Skeletal muscle satellite cell (primary cell): Measurements from ENCODE around the gene CDC20B.

Experiments used
- H3K27me3 ChIP-seq: 2 replicates; pipeline ENCODE4 v1.7.0; 2013; ENCODE audit warnings: low read length; ENCODE audit not compliant: control insufficient read depth, insufficient read depth
- H3K36me3 ChIP-seq: 2 replicates; pipeline ENCODE4 v1.7.0; 2013; ENCODE audit warnings: mild to moderate bottlenecking, control low read depth, low read length; ENCODE audit not compliant: insufficient read depth
- H3K4me1 ChIP-seq: 2 replicates; pipeline ENCODE4 v1.7.0; 2013; ENCODE audit warnings: low read length; ENCODE audit not compliant: control insufficient read depth, insufficient read depth
- H3K4me2 ChIP-seq: 2 replicates; pipeline ENCODE4 v1.7.0; 2013; ENCODE audit warnings: mild to moderate bottlenecking, low read length
- H3K4me3 ChIP-seq: 2 replicates; pipeline ENCODE4 v1.7.0; 2013; ENCODE audit warnings: low read length
- H3K9ac ChIP-seq: 2 replicates; pipeline ENCODE4 v1.7.0; 2013; ENCODE audit warnings: mild to moderate bottlenecking, low read depth, low read length, moderate library complexity
- H3K9me3 ChIP-seq: replicated peaks from 2 replicates; pipeline ENCODE4 v1.7.0; 2013; ENCODE audit warnings: mild to moderate bottlenecking, control low read depth, low read length

Gene CDC20B

DNA sequence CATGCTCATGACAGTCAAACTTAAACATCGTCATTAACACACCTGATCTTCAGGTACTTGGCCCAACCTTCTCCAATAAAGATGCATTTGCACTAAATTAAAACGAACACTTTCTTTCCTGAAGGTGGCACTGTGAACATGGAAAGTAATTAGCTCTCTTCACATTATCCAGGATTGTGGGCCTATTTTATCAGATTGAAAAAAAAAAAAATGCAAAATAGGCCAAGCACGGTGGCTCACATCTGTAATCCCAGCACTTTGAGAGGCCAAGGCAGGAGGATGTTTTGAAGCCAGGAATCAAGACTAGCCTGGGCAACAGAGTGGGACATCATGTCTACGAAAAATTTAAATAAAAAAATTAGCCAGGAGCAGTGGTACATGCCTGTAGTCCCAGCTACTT, 14.4 kb upstream of the CDC20B start:
- no peak overlapping the region for H3K4me2 ChIP-seq
- no peaks in the 10 kb centered on the region for H3K36me3 ChIP-seq
- H3K9ac ChIP-seq, result no peak overlapping the region
- no peak overlapping the region for H3K4me3 ChIP-seq
- peaks cover 54% of the 10 kb centered on the region for H3K27me3 ChIP-seq
- no peaks in the 10 kb centered on the region for H3K4me1 ChIP-seq
- no peaks in the 10 kb centered on the region for H3K9me3 ChIP-seq

DNA sequence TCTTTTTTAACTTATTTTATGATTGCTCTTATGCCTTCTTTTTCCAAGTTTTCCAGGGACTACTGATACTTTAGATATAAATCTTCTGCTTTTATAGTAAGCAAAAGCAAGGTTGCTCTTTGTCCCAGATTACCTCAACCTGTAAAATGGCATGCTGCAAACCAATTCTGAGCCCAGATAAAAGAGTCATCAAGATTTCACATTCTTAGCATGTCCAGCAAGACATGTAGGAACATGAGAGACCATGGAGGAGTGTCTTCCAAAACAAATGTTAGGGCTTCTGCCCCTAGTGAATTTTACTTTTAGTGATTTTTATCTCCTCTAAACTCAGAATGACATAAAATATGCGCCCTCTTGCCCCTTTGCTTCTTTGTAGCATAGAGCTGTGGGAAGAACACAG, 7.0 kb upstream of the CDC20B start:
- Histone ChIP-seq H3K4me1 (peaks cover 11% of the 10 kb centered on the region), H3K9me3 (no peaks in the 10 kb centered on the region), H3K4me2 (no peak overlapping the region), H3K9ac (no peak overlapping the region), H3K4me3 (no peak overlapping the region), H3K27me3 (peaks cover 54% of the 10 kb centered on the region), H3K36me3 (no peaks in the 10 kb centered on the region)

DNA sequence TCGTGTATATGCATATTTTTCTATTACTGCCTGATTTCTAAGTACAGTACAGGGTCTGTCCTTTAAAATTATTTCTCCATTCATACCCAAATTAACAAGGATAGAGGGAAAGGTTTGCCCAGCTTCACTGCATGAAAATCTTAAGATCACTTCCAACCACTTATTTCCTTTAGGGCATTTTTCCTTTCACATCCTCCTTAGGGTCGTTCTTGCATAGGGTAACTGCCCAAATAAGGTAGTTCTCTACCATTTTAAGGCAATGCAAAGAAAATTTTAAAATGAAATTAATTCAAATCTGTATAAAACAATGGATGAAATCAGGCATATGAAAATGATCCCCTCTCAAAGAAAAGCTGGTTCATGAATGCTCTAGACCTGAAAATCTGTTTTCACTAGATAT, 4.1 kb upstream of the CDC20B start:
- no peaks in the 10 kb centered on the region for H3K36me3 ChIP-seq
- H3K4me1 ChIP-seq, result peaks cover 25% of the 10 kb centered on the region
- no peak overlapping the region for H3K4me3 ChIP-seq
- H3K9me3 ChIP-seq, result no peaks in the 10 kb centered on the region
- no peak overlapping the region for H3K4me2 ChIP-seq
- H3K9ac ChIP-seq, result no peak overlapping the region
- peaks cover 53% of the 10 kb centered on the region for H3K27me3 ChIP-seq

DNA sequence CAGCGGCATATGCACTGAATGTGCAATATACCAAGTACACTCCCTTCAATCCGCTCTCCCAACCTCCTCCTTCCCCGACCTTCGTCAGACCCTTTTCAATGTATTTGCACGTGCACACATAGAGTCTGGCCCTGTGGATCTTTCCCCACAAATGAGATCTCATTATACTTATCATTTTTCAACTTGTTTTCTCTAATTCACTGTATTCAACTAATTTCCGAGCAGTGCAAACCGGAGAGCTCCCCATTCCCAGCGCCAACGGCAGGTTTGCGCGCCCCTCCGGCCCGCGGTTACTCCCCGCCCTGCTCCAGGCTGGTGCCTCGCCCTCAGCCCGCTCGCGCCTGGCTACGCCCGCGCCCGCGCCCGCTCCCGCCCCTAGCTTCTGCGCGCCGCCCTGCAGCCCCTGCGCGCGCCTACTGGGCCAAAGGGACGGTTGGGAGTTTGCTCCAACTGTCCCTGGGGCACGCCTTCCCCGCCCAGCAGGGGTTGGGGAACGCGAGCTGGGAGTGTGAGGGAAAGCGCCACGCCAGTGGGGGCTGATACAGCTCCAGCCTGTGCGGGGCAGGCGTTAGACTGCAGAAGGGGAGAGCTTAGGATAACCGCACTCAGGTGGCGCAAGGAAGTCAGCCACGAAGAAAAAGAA, 3.3 kb upstream of the CDC20B start:
- no peaks in the 10 kb centered on the region for H3K36me3 ChIP-seq
- H3K9ac ChIP-seq, result no peak overlapping the region
- H3K4me3 ChIP-seq, result peak overlapping the region; percentile 54
- H3K4me2 ChIP-seq, result peak overlapping the region; percentile 73
- H3K27me3 ChIP-seq, result peaks cover 45% of the 10 kb centered on the region
- no peaks in the 10 kb centered on the region for H3K9me3 ChIP-seq
- H3K4me1 ChIP-seq, result peaks cover 25% of the 10 kb centered on the region

DNA sequence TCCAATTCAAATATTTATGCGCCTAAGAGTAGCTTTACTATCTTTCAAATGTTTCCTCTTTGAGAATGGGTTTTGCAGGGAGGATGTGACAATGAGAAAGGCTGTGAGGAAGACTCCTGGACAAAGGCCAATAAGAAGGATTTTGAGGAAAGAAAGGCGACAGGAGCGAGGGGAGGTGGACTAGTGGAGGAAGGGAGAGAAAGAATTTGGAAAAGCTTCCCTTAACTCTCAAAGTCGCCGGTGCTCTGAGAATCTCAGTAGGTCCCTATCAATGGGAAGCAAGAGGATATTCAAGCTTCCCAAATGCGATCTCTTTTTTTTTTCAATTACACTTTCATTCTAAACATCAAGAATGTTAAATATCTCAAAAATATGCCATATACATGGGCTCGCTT, 2.8 kb upstream of the CDC20B start:
- Histone ChIP-seq H3K27me3 (peaks cover 40% of the 10 kb centered on the region), H3K9ac (no peak overlapping the region)

DNA sequence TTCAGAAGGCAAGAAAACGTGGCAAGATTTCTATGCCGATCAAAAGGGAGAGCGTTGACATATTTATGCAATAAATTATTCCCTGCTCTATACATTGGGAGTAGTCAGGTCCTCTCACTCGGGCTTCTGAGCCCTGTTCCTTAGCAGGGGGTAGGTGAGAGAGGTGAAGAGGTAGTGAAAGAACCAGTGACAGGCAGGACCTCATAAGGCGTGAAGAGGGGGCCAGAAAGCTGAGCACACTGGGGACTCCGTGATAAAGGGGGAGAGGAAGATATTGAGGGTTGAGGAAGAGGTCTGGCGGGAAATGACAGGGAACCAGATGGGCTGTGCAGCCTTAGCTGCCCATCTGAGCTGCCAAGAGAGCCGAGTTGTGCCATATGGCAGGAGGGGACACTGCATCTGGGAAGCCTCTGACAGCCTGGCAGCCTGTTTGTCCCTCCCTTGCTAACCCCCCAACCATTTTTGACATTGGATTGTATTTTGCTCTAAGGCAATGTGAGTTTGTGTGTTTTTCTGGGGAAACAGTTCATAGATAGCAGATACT, 782 bp upstream of the CDC20B start:
- H3K36me3 ChIP-seq, result no peaks in the 10 kb centered on the region
- H3K4me2 ChIP-seq, result peak overlapping the region; percentile 98
- H3K9me3 ChIP-seq, result no peaks in the 10 kb centered on the region
- peaks cover 25% of the 10 kb centered on the region for H3K4me1 ChIP-seq
- H3K9ac ChIP-seq, result peak overlapping the region; percentile 68
- peak overlapping the region; percentile 83 for H3K4me3 ChIP-seq
- H3K27me3 ChIP-seq, result peaks cover 33% of the 10 kb centered on the region

More for the DNA sequence above, 2.8 kb upstream of the CDC20B start:
- H3K9me3 ChIP-seq, result no peaks in the 10 kb centered on the region
- H3K4me1 ChIP-seq, result peaks cover 25% of the 10 kb centered on the region
- H3K36me3 ChIP-seq, result no peaks in the 10 kb centered on the region
- peak overlapping the region; percentile 73 for H3K4me2 ChIP-seq
- peak overlapping the region; percentile 54 for H3K4me3 ChIP-seq

DNA sequence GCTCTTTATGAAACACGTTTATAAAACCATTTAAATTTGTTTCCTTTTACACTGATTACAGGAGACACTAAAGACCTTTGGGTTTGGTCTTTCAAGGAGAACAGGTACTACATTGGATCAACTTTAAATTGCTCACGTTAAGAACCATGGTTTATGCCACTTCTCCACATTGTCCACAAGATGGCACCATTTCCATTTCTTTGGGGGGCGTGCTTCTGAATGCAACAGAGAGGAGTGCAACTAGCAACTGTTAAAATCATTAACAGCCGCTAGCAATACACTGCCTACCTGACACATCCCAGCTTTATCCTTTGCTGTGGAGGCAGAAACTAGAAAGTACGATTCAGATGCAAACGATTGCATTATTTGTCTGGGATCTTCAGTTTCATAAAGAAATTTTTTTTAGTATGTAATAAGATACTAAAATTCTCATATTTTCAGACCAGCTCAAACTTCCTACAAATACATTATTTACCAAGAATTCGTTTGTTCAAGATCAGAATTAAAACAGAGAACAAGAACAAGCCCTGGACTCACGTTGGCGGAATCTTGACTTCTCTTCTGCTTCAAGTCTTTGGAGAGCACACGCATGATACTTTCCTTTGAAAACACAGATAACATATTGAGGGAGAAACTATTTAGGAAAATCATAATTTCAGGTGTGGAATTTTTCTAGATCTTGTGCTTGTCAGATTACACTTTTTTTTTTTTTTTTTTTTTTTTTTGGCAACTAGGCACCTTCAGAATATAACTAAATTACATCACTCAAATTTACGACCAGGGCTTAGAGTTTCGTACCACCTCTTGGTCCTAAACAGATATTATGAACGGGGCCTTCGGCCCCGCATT, 702 bp downstream of the CDC20B start:
- H3K4me3 ChIP-seq, result peak overlapping the region; percentile 83
- H3K4me2 ChIP-seq, result peak overlapping the region; percentile 98
- H3K36me3 ChIP-seq, result no peaks in the 10 kb centered on the region
- peaks cover 25% of the 10 kb centered on the region for H3K4me1 ChIP-seq
- H3K9me3 ChIP-seq, result no peaks in the 10 kb centered on the region
- H3K27me3 ChIP-seq, result peaks cover 23% of the 10 kb centered on the region
- H3K9ac ChIP-seq, result peak overlapping the region; percentile 25

DNA sequence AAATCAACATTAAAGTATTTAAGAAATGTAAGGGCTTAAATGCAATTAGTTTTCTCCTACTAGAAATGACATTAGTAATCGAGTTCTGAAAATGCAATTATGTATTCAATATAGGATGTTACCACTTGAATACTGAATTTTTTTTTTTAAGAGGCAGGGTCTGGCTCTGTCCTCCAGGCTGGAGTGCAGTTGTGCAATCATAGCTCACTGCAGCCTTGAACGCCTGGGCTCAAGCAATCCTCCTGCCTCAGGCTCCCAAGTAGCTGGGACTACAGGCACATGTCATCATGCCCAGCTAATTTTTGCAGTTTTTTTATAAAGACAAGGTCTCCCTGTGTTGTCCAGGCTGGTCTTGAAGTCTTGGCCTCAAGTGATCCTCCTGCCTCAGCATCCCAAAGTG, 1.5 kb downstream of the CDC20B start:
- H3K4me1 ChIP-seq, result peaks cover 22% of the 10 kb centered on the region
- H3K36me3 ChIP-seq, result peaks cover 3% of the 10 kb centered on the region
- peaks cover 20% of the 10 kb centered on the region for H3K27me3 ChIP-seq
- H3K9me3 ChIP-seq, result no peaks in the 10 kb centered on the region
- H3K4me2 ChIP-seq, result no peak overlapping the region
- no peak overlapping the region for H3K4me3 ChIP-seq
- H3K9ac ChIP-seq, result no peak overlapping the region

DNA sequence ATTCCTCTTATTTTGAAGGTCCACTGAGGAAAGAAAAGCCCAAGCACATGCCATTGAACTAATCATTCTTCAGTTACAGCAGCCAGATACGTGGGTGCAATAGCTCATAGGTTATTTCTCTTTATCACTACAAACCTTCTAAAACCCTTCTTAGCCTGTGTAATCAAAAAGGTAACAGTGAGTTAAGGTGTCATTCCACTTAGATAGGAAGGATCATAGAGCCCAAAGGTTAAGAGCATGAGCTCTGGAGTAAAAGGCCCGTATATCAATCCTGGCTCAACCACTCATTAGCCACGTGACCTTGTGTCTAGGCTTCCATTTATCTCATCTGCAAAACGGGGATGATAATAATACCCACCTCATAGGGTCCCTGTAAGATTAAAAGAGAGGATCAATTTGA, 10.3 kb downstream of the CDC20B start:
- Histone ChIP-seq H3K36me3 (peaks cover 36% of the 10 kb centered on the region), H3K4me1 (peaks cover 10% of the 10 kb centered on the region)

DNA sequence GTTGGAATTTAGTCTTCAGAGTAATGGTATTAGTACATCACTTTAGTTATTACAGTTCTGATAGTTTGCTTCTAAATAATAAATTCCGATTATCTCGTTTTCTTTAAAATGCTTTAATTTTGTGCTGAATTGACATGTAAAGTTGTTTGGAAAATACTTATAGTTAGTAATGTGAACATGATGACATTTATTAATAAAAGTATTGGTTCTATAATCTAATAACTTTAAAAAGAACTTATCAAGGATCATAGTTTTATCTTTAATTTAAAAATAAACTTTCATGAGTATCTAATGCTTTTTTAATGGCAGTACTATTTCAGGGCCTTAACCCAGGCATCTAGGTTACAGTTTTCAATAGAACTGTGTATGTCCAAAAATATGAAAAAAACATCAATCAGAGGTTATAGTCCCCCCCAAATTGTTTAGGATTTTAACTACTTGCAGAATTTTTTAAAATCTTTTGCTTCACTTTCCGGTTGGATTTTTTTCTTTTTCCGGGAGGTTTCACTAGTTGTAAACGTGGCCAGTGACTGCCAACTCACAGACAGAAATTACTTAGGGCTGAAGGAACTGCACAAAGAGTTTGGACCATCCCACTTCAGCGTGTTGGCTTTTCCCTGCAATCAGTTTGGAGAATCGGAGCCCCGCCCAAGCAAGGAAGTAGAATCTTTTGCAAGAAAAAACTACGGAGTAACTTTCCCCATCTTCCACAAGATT, 12.3 kb downstream of the CDC20B start:
- Histone ChIP-seq H3K4me3 (peak overlapping the region; percentile 74), H3K4me2 (peak overlapping the region; percentile 84), H3K9me3 (no peaks in the 10 kb centered on the region), H3K27me3 (no peaks in the 10 kb centered on the region), H3K4me1 (peaks cover 10% of the 10 kb centered on the region), H3K9ac (peak overlapping the region; percentile 91), H3K36me3 (peaks cover 30% of the 10 kb centered on the region)

More for the DNA sequence above, 10.3 kb downstream of the CDC20B start:
- H3K9ac ChIP-seq, result no peak overlapping the region
- H3K4me3 ChIP-seq, result no peak overlapping the region
- no peaks in the 10 kb centered on the region for H3K27me3 ChIP-seq
- no peaks in the 10 kb centered on the region for H3K9me3 ChIP-seq
- H3K4me2 ChIP-seq, result no peak overlapping the region

DNA sequence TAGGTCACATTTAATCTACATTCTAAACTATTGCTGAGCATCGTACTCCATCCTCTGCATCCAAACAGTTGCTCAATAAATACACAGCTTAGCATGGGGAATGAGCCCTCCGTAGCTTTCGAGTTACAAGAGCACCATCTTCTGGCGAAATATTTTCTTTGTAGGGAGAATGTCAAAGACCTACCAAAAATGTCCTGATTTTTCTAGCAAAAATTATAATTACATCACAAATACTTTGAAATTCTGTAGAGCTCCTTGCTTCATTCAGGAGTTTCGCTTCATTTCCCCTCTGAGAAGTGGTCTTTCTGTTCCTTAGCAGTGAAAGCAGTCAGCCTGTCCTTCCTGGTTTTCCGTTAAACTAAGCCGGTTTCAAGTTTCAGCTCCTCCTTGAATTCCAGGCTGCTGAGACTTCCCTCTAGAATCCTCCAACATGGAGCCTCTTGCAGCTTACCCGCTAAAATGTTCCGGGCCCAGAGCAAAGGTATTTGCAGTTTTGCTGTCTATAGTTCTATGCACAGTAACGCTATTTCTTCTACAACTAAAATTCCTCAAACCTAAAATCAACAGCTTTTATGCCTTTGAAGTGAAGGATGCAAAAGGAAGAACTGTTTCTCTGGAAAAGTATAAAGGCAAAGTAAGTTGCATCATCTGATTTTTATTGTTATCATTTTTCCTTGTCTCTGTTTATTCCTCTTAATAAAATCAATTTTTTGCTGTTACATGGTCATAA, 13.0 kb downstream of the CDC20B start, which contains the start of gene GPX8:
TSS of gene GPX8 (plus strand) at position 409 of the 730 bp plus-strand sequence. CDS start at position 431, 22 bp downstream.
- H3K9ac ChIP-seq, result peak within 1 kb of the TSS; percentile 91
- peak within 1 kb of the TSS; percentile 74 for H3K4me3 ChIP-seq
- no peaks in the 10 kb centered on the region for H3K9me3 ChIP-seq

More for the DNA sequence above, 13.0 kb downstream of the CDC20B start, which contains the start of gene GPX8:
- Histone ChIP-seq H3K36me3 (peaks cover 24% of the 10 kb centered on the region), H3K27me3 (no peaks in the 10 kb centered on the region), H3K4me1 (peaks cover 16% of the 10 kb centered on the region), H3K4me2 (peak within 1 kb of the TSS; percentile 84)
